Ascending aorta (tissue), 2 donors: Measurements from ENCODE around the gene SYT11. TPM values are rescaled to one million over a fixed set of nuclear protein-coding genes. Genes with fewer than 3 reads are reported as not detected.

ENCODE experiments used
- DNase-seq, 2 donors: peaks; one replicate each; pipeline ENCODE4 v3.0.0-alpha.2; 2019; ENCODE audit warnings: low spot score in 2 of 2
- H3K27ac ChIP-seq, 2 donors: fragments of 200-600 bp; sonication (generic); one replicate each; pipeline ENCODE4 v1.5.1; 2016 to 2017; ENCODE audit warnings: mild to moderate bottlenecking in 1 of 2
- H3K27me3 ChIP-seq: fragments of 200-600 bp; sonication (generic); one replicate; pipeline ENCODE4 v1.5.1; 2017
- H3K36me3 ChIP-seq, 2 donors: fragments of 200-600 bp; sonication (generic); one replicate each; pipeline ENCODE4 v1.5.1; 2016
- H3K4me1 ChIP-seq, 2 donors: fragments of 200-600 bp; sonication (generic); one replicate each; pipeline ENCODE4 v1.5.1; 2016 to 2017; ENCODE audit warnings: mild to moderate bottlenecking in 1 of 2
- H3K4me3 ChIP-seq, 2 donors: fragments of 200-600 bp; sonication (generic); one replicate each; pipeline ENCODE4 v1.5.1; 2016 to 2017; ENCODE audit warnings: mild to moderate bottlenecking in 1 of 2
- H3K9me3 ChIP-seq, 2 donors: fragments of 200-600 bp; sonication (generic); one replicate each; pipeline ENCODE4 v1.5.1; 2016
- CTCF ChIP-seq, 3 experiments: fragments of 200-600 bp in 2 of 3; fragments of 450-650 bp in 1 of 3; sonication (generic) in 2 of 3; IDR thresholded peaks; one replicate each; pipeline ENCODE4 v1.5.1; 2016 to 2019; ENCODE audit warnings: antibody characterized with exemption in 3 of 3, mild to moderate bottlenecking in 1 of 3, moderate library complexity in 1 of 3
- intact Hi-C: fragments of 100-400 bp; cut with DNase I; formaldehyde crosslinking; loops from one replicate; pipeline ENCODE4 v1.15.1; 2023
- total RNA-seq: library from RNA; depleted of rRNA; stranded (reverse); fragments of >200 nt; gene quantifications from one replicate; pipeline ENCODE4 v1.1.0, GENCODE V29; 2016

SYT11 gene
- total RNA-seq, 1 donor from 2014 or later = 17.7 TPM

DNA sequence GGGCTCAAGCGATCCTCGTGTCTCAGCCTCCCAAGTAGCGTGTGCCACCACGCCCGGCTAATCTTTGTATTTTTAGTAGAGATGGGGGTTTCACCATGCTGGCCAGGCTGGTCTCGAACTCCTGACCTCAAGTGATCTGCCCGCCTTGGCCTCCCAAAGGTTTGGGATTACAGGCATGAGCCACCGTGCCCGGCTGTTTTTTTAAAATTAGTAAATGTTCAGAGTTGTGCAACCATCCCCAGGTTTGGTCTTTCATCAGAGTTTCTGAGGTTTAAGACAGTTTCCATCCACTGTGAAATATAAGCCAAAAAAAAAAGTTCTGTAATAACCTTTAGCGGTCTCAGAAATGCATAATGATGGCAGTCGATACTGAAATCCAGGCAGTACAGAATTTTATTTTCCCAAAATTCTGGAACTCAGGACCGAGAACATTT, 550 bp upstream of the SYT11 start:
- intact Hi-C loops = no loop called here
- Histone ChIP-seq H3K9me3 (no peaks in the 10 kb centered on the region), H3K27ac (peak overlapping the region; percentile 87 to 98), H3K4me1 (peaks cover 8 to 26% of the 10 kb centered on the region in 2 donors), H3K4me3 (peak overlapping the region; percentile 58 to 68), H3K27me3 (no peaks in the 10 kb centered on the region), H3K36me3 (peaks cover 9 to 11% of the 10 kb centered on the region in 2 donors)
- peak in 1 of 2 donors; percentile 77 for DNase-seq
- TF ChIP-seq CTCF (IDR thresholded peaks at IDR 0.05) = no peak

DNA sequence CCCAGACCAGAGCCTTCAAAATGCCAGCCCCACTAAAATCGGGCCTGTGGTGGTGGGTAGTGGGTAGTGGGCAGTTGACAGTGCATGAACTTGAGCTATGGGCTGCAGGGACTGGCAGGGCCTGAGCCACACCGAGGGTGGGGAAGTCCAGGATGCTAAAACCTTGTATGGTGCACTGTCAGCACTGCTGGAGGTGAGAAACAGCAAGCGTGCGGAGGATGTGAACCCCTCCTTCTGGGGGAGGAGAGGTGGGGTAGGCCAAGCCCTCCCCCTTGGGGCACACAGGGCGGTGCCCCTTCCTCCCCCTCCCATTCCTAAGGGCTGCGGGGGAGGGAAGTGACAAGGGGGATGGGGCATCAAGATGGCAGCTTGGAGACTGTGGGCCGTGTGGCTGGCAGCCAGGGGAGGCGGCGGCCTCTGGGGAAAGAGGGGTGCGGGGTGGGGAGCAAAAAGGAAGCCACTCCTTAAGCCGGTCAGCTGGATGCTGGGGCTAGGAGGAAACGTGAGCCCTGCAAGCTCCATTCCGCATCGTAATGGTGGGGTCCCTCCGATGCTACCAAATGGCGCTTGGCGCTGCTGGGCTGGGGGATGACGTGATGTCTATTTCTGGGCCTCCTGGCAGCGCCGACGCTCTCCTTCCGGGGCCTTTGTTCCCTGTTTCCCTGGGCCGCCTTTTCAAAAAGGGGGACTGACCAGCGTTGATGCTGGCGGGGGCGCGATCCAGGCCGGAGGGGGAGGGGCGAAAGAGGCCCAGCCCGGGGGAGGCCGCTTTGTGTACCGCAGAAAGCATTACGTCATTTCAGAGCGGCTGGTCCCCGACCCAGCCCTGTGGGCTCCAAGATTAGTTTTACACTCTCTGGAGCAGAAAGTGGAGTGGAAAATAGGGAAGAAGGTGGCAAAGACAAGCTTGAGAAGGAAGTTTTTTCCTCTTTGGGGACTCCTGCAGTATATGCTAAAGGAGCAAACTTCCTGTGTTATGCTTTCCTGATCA, 809 bp downstream of the SYT11 start:
- intact Hi-C loops = loop anchor here (1.0 to 5.0 kb wide), 3 partner anchors 33 to 122 kb away; partner anchors contain the start of gene RIT1
- Histone ChIP-seq H3K4me3 (peak overlapping the region; percentile 58 to 68), H3K4me1 (peaks cover 8 to 26% of the 10 kb centered on the region in 2 donors), H3K9me3 (no peaks in the 10 kb centered on the region), H3K27ac (peak overlapping the region; percentile 96 to 98), H3K27me3 (no peaks in the 10 kb centered on the region), H3K36me3 (peaks cover 0 to 4% of the 10 kb centered on the region in 2 donors)
- TF ChIP-seq CTCF (IDR thresholded peaks at IDR 0.05) = no peak
- DNase-seq = peak; percentile 63 to 94

DNA sequence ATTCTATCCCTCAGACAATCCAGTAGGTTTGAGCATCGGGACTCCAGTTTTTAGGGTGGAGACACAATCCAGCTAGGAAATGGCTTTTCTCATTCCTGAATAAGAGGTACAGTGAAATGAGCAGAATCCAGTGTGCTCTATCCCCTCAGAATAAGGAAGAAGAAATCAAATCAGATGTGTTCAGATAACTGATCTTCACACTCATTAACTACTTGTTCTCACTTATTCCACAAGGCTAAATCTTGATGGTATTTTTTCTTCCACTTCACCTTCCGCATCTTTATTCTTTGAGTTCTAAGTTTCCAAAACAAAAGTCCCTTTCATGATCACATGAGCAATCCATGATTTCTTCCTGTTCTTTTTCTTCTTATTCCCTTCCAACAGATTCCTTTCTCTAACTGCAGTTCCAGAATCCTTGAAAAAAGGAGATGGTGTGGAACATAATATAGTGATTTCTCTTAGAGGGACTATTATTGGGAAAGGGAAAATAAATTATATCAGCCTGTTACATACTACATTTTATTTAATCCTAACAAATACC, 1.7 kb downstream of the SYT11 start:
- Histone ChIP-seq H3K27me3 (no peaks in the 10 kb centered on the region), H3K4me3 (peak overlapping the region; percentile 58 to 68), H3K9me3 (no peaks in the 10 kb centered on the region), H3K36me3 (peaks cover 0 to 6% of the 10 kb centered on the region in 2 donors), H3K4me1 (peaks cover 5 to 22% of the 10 kb centered on the region in 2 donors), H3K27ac (peak overlapping the region; percentile 96 to 98)
- TF ChIP-seq CTCF (IDR thresholded peaks at IDR 0.05) = no peak
- intact Hi-C loops = loop anchor here (1.0 to 5.0 kb wide), 3 partner anchors 32 to 121 kb away; partner anchors contain the start of gene RIT1
- DNase-seq = no peak

DNA sequence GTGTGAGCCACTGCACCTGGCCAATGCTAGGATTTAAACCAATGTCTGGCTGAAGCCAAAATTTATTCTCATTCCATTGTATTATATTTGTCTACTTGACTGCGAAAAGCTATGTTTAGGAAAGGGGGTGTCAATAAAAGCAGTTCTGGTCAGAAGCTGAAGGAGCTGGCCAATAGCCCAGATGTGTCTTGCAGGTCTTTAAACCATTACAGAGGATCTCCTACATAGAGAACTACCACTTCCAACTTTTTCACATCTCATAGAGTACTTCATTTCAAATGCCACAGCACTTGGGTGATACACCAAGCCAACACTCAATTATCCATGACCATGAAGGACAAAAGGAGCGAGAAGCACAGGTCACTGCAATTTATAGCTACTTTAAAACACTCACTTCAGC, 2.5 kb downstream of the SYT11 start:
- DNase-seq = no peak
- no peak for TF ChIP-seq CTCF (IDR thresholded peaks at IDR 0.05)
- H3K4me1 ChIP-seq = peaks cover 0 to 19% of the 10 kb centered on the region in 2 donors
- no peaks in the 10 kb centered on the region for H3K9me3 ChIP-seq
- H3K36me3 ChIP-seq = peaks cover 0 to 6% of the 10 kb centered on the region in 2 donors
- H3K4me3 ChIP-seq = no peak overlapping the region
- intact Hi-C loops = loop anchor here (5.0 kb wide), 1 partner anchor 120 kb away; no protein-coding TSS in a partner anchor
- H3K27me3 ChIP-seq = no peaks in the 10 kb centered on the region
- peak overlapping the region; percentile 96 to 98 for H3K27ac ChIP-seq

DNA sequence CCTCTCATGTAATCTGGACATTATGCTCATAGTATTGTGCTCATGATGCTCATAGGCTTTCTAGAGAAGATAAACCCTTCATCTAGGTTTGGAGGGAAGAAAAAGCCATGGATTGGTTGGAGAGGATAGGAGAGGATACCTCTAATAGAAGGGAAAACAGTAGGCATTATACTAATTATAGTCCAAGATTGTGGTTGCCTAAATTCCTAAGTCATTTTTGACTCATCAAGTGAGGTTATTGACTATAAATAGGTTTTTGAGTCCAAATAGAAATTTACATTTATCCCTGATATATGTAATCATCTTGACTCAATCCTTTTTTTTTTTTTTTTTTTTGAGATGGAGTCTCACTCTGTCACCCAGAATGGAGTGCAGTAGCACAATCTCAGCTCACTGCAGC, 5.0 kb downstream of the SYT11 start:
- H3K27me3 ChIP-seq = no peaks in the 10 kb centered on the region
- peaks cover 6 to 20% of the 10 kb centered on the region in 2 donors for H3K36me3 ChIP-seq
- H3K9me3 ChIP-seq = no peaks in the 10 kb centered on the region
- intact Hi-C loops = loop anchor here (5.0 kb wide), 1 partner anchor 118 kb away; no protein-coding TSS in a partner anchor
- no peak for DNase-seq
- TF ChIP-seq CTCF (IDR thresholded peaks at IDR 0.05) = no peak
- H3K27ac ChIP-seq = no peak overlapping the region
- no peak overlapping the region for H3K4me3 ChIP-seq
- peaks cover 0 to 12% of the 10 kb centered on the region in 2 donors for H3K4me1 ChIP-seq
